ENCODE data around the gene FREM1.

GRCh38 chr9:14799030-14799429 lies 111.2 kb downstream of the FREM1 start:
- TF ChIP-seq, protein P1, sequence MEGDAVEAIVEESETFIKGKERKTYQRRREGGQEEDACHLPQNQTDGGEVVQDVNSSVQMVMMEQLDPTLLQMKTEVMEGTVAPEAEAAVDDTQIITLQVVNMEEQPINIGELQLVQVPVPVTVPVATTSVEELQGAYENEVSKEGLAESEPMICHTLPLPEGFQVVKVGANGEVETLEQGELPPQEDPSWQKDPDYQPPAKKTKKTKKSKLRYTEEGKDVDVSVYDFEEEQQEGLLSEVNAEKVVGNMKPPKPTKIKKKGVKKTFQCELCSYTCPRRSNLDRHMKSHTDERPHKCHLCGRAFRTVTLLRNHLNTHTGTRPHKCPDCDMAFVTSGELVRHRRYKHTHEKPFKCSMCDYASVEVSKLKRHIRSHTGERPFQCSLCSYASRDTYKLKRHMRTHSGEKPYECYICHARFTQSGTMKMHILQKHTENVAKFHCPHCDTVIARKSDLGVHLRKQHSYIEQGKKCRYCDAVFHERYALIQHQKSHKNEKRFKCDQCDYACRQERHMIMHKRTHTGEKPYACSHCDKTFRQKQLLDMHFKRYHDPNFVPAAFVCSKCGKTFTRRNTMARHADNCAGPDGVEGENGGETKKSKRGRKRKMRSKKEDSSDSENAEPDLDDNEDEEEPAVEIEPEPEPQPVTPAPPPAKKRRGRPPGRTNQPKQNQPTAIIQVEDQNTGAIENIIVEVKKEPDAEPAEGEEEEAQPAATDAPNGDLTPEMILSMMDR (IDR thresholded peaks at IDR 0.05) = no peak
- no peak for TF ChIP-seq EP300 (IDR thresholded peaks at IDR 0.05)
